Stimulated activated naive CD8-positive, alpha-beta T cell treated with anti-CD3 and anti-CD28 coated beads, Interleukin-15, Interleukin-2, amounts not matched to agents 100 ng/mL and 50 ng/mL, for 24 hours (primary cell): Measurements from ENCODE around the gene CD96.
A peak's percentile ranks its signal among the peaks of the same experiment; 100 is the strongest.

Experiments used
- H3K27ac Mint-ChIP-seq: one replicate; pipeline ENCODE4 v1.8.0; 2021; ENCODE audit warnings: mild to moderate bottlenecking, mixed read lengths
- H3K27me3 Mint-ChIP-seq: one replicate; pipeline ENCODE4 v1.8.0; 2021; ENCODE audit warnings: mixed read lengths
- H3K36me3 Mint-ChIP-seq: one replicate; pipeline ENCODE4 v1.8.0; 2021; ENCODE audit warnings: low read depth, mixed read lengths
- H3K4me1 Mint-ChIP-seq: one replicate; pipeline ENCODE4 v1.8.0; 2021; ENCODE audit warnings: low read depth, mixed read lengths
- H3K4me3 Mint-ChIP-seq: one replicate; pipeline ENCODE4 v1.8.0; 2021; ENCODE audit warnings: mild to moderate bottlenecking, mixed read lengths
- H3K9me3 Mint-ChIP-seq: one replicate; pipeline ENCODE4 v1.8.0; 2021; ENCODE audit warnings: mixed read lengths

The CD96 gene

GRCh38 chr3:111577798-111578685, 36.0 kb downstream of the CD96 start:
- H3K4me1 Mint-ChIP-seq, result peaks cover 81% of the 10 kb centered on the region
- H3K4me3 Mint-ChIP-seq, result peak overlapping the region; percentile 22
- H3K9me3 Mint-ChIP-seq, result no peaks in the 10 kb centered on the region
- H3K27ac Mint-ChIP-seq, result peak overlapping the region; percentile 74
- H3K36me3 Mint-ChIP-seq, result peaks cover 80% of the 10 kb centered on the region
- H3K27me3 Mint-ChIP-seq, result no peaks in the 10 kb centered on the region

- peak overlapping the region; percentile 74 for H3K27ac Mint-ChIP-seq
- H3K36me3 Mint-ChIP-seq, result peaks cover 84% of the 10 kb centered on the region
- H3K9me3 Mint-ChIP-seq, result peaks cover 1% of the 10 kb centered on the region
- H3K27me3 Mint-ChIP-seq, result no peaks in the 10 kb centered on the region
- peak overlapping the region; percentile 22 for H3K4me3 Mint-ChIP-seq
- peaks cover 81% of the 10 kb centered on the region for H3K4me1 Mint-ChIP-seq
Observed at GRCh38 chr3:111578867-111579266, 36.9 kb downstream of the CD96 start.

DNA sequence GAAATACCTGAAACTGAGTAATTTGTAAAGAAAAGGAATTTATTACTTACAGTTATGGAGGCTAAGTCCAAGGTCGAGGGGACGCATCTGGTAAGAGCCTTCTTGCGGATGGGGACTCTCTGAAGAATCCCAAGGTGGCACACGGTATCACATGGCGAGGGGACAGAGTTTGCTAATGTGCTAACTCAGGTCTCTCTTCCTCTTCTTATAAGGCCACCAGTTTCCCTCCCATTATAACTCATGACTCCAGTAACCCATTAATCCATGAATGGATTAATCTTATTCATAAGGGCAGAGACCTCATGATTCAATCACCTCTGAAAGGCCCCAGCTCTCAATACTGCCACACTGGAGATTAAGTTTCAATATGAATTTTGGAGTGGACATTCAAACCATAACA, 37.5 kb downstream of the CD96 start:
- H3K9me3 Mint-ChIP-seq, result peaks cover 6% of the 10 kb centered on the region
- H3K4me1 Mint-ChIP-seq, result peaks cover 85% of the 10 kb centered on the region
- peak overlapping the region; percentile 74 for H3K27ac Mint-ChIP-seq
- H3K27me3 Mint-ChIP-seq, result no peaks in the 10 kb centered on the region
- peaks cover 88% of the 10 kb centered on the region for H3K36me3 Mint-ChIP-seq
- no peak overlapping the region for H3K4me3 Mint-ChIP-seq

- Mint-ChIP-seq H3K4me3 (peak overlapping the region; percentile 42), H3K9me3 (peaks cover 14% of the 10 kb centered on the region), H3K36me3 (peaks cover 95% of the 10 kb centered on the region), H3K4me1 (peaks cover 91% of the 10 kb centered on the region), H3K27ac (peak overlapping the region; percentile 86), H3K27me3 (no peaks in the 10 kb centered on the region)
Observed at GRCh38 chr3:111581403-111582119, 39.6 kb downstream of the CD96 start.

DNA sequence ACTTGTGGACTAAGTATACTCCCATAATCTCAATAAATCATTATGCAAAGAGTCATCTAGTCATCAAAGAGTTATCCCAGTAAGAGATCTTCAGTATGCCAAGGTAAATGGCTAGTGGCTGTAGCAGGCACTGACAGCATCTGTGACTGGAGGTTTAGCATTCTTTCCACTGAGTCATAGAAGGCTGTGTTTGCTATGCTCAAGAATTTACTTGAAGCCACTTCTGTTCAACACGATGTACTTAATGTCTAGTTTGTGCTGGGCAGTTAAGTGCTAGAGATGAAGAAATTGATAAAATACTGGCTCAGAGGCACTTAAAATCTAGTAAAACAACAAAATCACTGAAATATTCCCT, 40.1 kb downstream of the CD96 start:
- Mint-ChIP-seq H3K36me3 (peaks cover 95% of the 10 kb centered on the region), H3K4me1 (peaks cover 91% of the 10 kb centered on the region), H3K4me3 (peak overlapping the region; percentile 8), H3K9me3 (peaks cover 18% of the 10 kb centered on the region), H3K27ac (peak overlapping the region; percentile 86), H3K27me3 (no peaks in the 10 kb centered on the region)

DNA sequence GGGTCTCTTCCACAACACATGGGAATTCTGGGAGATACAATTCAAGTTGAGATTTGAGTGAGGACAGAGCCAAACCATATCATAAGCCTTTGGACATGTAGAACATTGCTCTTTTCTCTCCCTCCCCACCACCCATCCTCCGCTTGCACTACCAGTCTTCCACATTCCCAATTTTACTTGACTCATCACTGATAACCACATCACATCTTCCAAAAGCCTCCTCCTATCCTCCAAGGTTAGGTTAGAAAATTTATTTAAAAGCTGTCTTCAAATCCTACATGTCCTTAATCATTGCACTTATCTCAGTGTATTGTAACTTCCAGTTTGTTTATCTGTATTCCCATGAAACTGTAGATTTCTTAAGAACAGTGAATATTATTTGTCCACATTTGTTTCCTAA, 42.7 kb downstream of the CD96 start:
- H3K4me1 Mint-ChIP-seq, result peaks cover 87% of the 10 kb centered on the region
- H3K27me3 Mint-ChIP-seq, result no peaks in the 10 kb centered on the region
- peaks cover 92% of the 10 kb centered on the region for H3K36me3 Mint-ChIP-seq
- H3K4me3 Mint-ChIP-seq, result no peak overlapping the region
- peaks cover 18% of the 10 kb centered on the region for H3K9me3 Mint-ChIP-seq
- H3K27ac Mint-ChIP-seq, result peak overlapping the region; percentile 61

GRCh38 chr3:111585217-111585616, 43.2 kb downstream of the CD96 start:
- Mint-ChIP-seq H3K4me3 (no peak overlapping the region), H3K4me1 (peaks cover 87% of the 10 kb centered on the region), H3K27ac (no peak overlapping the region), H3K27me3 (no peaks in the 10 kb centered on the region), H3K9me3 (peaks cover 18% of the 10 kb centered on the region), H3K36me3 (peaks cover 92% of the 10 kb centered on the region)

DNA sequence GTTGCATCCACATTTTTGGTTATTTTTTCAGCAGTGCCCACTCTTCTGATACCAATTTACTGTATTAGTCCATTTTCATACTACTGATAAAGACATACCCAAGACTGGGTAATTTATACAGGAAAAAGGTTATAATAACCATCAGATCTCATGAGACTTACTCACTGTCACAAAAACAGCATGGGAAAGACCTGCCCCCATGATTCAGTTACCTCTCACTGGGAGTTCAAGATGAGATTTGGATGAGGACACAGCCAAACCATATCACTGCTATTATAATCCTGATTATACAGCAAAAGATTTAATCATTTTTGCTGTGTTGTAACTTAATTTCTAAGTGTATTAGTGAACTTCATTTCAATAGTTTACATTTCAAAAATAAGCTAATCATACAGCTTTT, 46.5 kb downstream of the CD96 start:
- H3K4me3 Mint-ChIP-seq, result no peak overlapping the region
- H3K27ac Mint-ChIP-seq, result peak overlapping the region; percentile 14
- H3K27me3 Mint-ChIP-seq, result no peaks in the 10 kb centered on the region
- H3K4me1 Mint-ChIP-seq, result peaks cover 74% of the 10 kb centered on the region
- peaks cover 18% of the 10 kb centered on the region for H3K9me3 Mint-ChIP-seq
- H3K36me3 Mint-ChIP-seq, result peaks cover 93% of the 10 kb centered on the region

- Mint-ChIP-seq H3K4me3 (peak overlapping the region; percentile 98), H3K9me3 (peaks cover 12% of the 10 kb centered on the region), H3K27ac (peak overlapping the region; percentile 71), H3K27me3 (no peaks in the 10 kb centered on the region), H3K36me3 (peaks cover 94% of the 10 kb centered on the region), H3K4me1 (peaks cover 76% of the 10 kb centered on the region)
Observed at GRCh38 chr3:111589303-111590142, 47.5 kb downstream of the CD96 start.

GRCh38 chr3:111590143-111590491, 48.1 kb downstream of the CD96 start:
- peak overlapping the region; percentile 98 for H3K4me3 Mint-ChIP-seq
- no peaks in the 10 kb centered on the region for H3K27me3 Mint-ChIP-seq
- peaks cover 8% of the 10 kb centered on the region for H3K9me3 Mint-ChIP-seq

GRCh38 chr3:111591555-111591954, 49.6 kb downstream of the CD96 start:
- peak overlapping the region; percentile 98 for H3K4me3 Mint-ChIP-seq
- peak overlapping the region; percentile 99 for H3K27ac Mint-ChIP-seq
- no peaks in the 10 kb centered on the region for H3K27me3 Mint-ChIP-seq
- peaks cover 85% of the 10 kb centered on the region for H3K36me3 Mint-ChIP-seq
- peaks cover 4% of the 10 kb centered on the region for H3K9me3 Mint-ChIP-seq
- peaks cover 82% of the 10 kb centered on the region for H3K4me1 Mint-ChIP-seq

More at GRCh38 chr3:111590143-111590491, 48.1 kb downstream of the CD96 start:
- peaks cover 94% of the 10 kb centered on the region for H3K36me3 Mint-ChIP-seq
- peak overlapping the region; percentile 71 for H3K27ac Mint-ChIP-seq
- peaks cover 77% of the 10 kb centered on the region for H3K4me1 Mint-ChIP-seq

- no peaks in the 10 kb centered on the region for H3K9me3 Mint-ChIP-seq
- peaks cover 79% of the 10 kb centered on the region for H3K36me3 Mint-ChIP-seq
- H3K4me1 Mint-ChIP-seq, result peaks cover 82% of the 10 kb centered on the region
- H3K27me3 Mint-ChIP-seq, result no peaks in the 10 kb centered on the region
- peak overlapping the region; percentile 99 for H3K27ac Mint-ChIP-seq
- peak overlapping the region; percentile 98 for H3K4me3 Mint-ChIP-seq
Observed at GRCh38 chr3:111592143-111592542, 50.1 kb downstream of the CD96 start.

GRCh38 chr3:111592936-111593335, 50.9 kb downstream of the CD96 start:
- H3K36me3 Mint-ChIP-seq, result peaks cover 78% of the 10 kb centered on the region
- H3K4me3 Mint-ChIP-seq, result peak overlapping the region; percentile 98
- peaks cover 82% of the 10 kb centered on the region for H3K4me1 Mint-ChIP-seq

DNA sequence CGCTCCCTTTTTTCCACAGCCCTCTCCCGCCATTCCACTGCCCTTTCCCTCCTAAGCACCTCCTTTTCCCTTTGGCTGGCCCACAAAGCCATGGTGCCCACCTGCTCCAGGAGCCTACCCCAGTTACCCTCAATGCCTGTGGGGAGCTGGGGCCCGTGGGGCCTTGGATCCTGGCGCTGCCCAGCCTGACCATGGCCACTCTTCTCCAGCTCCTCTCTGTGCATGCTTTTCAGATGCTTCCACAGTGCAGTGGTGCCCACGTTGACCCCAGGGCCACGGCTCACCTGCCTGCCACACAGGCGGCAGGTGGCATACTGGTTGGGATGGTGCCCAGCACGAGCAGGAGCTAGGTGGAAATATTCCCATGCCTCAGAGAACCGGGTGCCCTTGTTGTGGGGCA, 51.7 kb downstream of the CD96 start:
- Mint-ChIP-seq H3K4me3 (peak overlapping the region; percentile 98), H3K36me3 (peaks cover 79% of the 10 kb centered on the region), H3K9me3 (no peaks in the 10 kb centered on the region), H3K27me3 (no peaks in the 10 kb centered on the region), H3K4me1 (peaks cover 83% of the 10 kb centered on the region), H3K27ac (peak overlapping the region; percentile 99)

More at GRCh38 chr3:111592936-111593335, 50.9 kb downstream of the CD96 start:
- H3K27me3 Mint-ChIP-seq, result no peaks in the 10 kb centered on the region
- H3K9me3 Mint-ChIP-seq, result no peaks in the 10 kb centered on the region
- H3K27ac Mint-ChIP-seq, result peak overlapping the region; percentile 99
